Measurements from ENCODE around the gene SRRM3.
"Not testable (repeated sequence)": the region's sequence is repeated elsewhere in the genome, so short reads cannot be mapped to it uniquely, and the experiment has no call there.

The SRRM3 gene

GRCh38 chr7:76333511-76334101 lies 131.9 kb downstream of the SRRM3 start:
- DNase-seq (ENCODE audit: insufficient read length, low spot score) = no peak
- no peak for FAIRE-seq
- TF ChIP-seq CTCF (IDR thresholded peaks at IDR 0.05; ENCODE audit: insufficient read depth, missing control alignments) = no peak

- no peak for FAIRE-seq
- no peak for DNase-seq (ENCODE audit: insufficient read length, low spot score)
- TF ChIP-seq CTCF (IDR thresholded peaks at IDR 0.05; ENCODE audit: insufficient read depth, missing control alignments) = no peak
These were observed 132.7 kb downstream of the SRRM3 start for GRCh38 chr7:76334320-76334967.

GRCh38 chr7:76335417-76335816 lies 133.7 kb downstream of the SRRM3 start:
- DNase-seq (ENCODE audit: insufficient read length, low spot score); FAIRE-seq: not testable (repeated sequence)

GRCh38 chr7:76336094-76336493 lies 134.4 kb downstream of the SRRM3 start:
- no peak for FAIRE-seq
- no peak for DNase-seq (ENCODE audit: insufficient read length, low spot score)
- TF ChIP-seq CTCF (IDR thresholded peaks at IDR 0.05; ENCODE audit: insufficient read depth, missing control alignments) = no peak
